ENCODE results near the gene CCL25. TPM values are rescaled to one million over a fixed set of nuclear protein-coding genes. Genes with fewer than 3 reads are reported as not detected.

CCL25 gene
- polyA plus RNA-seq, 1 donor from 2014 or later = 1.9 TPM

DNA sequence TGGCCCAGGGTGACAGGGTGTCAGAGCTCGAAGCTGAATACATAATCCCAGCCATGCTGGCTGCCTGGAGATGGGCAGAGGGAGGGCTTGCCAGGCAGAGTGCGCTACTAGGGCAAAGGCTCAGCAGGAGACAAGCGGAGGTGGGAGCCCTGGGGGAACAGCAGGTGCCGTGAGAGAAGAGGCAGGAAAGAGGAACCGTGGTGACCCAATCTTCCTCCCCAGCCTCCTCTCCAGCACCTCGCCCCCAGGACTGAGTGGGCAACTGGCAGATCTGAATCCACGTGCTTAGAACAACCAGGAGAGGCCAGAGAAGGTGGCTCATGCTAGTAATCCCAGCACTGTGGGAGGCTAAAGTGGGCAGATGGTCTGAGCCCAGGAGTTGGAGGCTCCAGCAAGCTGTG lies 11.0 kb upstream of the CCL25 start:
- H4K20me1 ChIP-seq (ENCODE audit: insufficient read depth) = no peaks in the 10 kb centered on the region
- no peaks in the 10 kb centered on the region for H3K9me3 ChIP-seq (ENCODE audit: low read length)
- no peak overlapping the region for H3K4me2 ChIP-seq (ENCODE audit: low read length)
- H3K36me3 ChIP-seq (ENCODE audit: insufficient read depth, low read length) = no peaks in the 10 kb centered on the region
- no peaks in the 10 kb centered on the region for H3K27me3 ChIP-seq (ENCODE audit: insufficient read depth, low read depth, low read length)
- no peaks in the 10 kb centered on the region for H3K9me2 ChIP-seq (ENCODE audit: insufficient read depth, low read length)
- TF ChIP-seq TAF1 (IDR thresholded peaks at IDR 0.05; ENCODE audit: low read depth) = no peak
- TF ChIP-seq EZH2 (IDR thresholded peaks at IDR 0.05; ENCODE audit: borderline replicate concordance, insufficient read depth, low read length, poor library complexity, severe bottlenecking) = no peak
- no peak for TF ChIP-seq MXI1 (conservative IDR thresholded peaks at IDR 0.05; ENCODE audit: poor library complexity, severe bottlenecking)
- TF ChIP-seq, protein P1, sequence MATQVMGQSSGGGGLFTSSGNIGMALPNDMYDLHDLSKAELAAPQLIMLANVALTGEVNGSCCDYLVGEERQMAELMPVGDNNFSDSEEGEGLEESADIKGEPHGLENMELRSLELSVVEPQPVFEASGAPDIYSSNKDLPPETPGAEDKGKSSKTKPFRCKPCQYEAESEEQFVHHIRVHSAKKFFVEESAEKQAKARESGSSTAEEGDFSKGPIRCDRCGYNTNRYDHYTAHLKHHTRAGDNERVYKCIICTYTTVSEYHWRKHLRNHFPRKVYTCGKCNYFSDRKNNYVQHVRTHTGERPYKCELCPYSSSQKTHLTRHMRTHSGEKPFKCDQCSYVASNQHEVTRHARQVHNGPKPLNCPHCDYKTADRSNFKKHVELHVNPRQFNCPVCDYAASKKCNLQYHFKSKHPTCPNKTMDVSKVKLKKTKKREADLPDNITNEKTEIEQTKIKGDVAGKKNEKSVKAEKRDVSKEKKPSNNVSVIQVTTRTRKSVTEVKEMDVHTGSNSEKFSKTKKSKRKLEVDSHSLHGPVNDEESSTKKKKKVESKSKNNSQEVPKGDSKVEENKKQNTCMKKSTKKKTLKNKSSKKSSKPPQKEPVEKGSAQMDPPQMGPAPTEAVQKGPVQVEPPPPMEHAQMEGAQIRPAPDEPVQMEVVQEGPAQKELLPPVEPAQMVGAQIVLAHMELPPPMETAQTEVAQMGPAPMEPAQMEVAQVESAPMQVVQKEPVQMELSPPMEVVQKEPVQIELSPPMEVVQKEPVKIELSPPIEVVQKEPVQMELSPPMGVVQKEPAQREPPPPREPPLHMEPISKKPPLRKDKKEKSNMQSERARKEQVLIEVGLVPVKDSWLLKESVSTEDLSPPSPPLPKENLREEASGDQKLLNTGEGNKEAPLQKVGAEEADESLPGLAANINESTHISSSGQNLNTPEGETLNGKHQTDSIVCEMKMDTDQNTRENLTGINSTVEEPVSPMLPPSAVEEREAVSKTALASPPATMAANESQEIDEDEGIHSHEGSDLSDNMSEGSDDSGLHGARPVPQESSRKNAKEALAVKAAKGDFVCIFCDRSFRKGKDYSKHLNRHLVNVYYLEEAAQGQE (IDR thresholded peaks at IDR 0.05; ENCODE audit: borderline replicate concordance) = no peak
- TF ChIP-seq POLR2AphosphoS5 (IDR thresholded peaks at IDR 0.05) = no peak
- TF ChIP-seq RAD21 (conservative IDR thresholded peaks at IDR 0.05) = no peak
- TF ChIP-seq SMC3 (conservative IDR thresholded peaks at IDR 0.05; ENCODE audit: poor library complexity) = no peak
- no peak for TF ChIP-seq CTCF (IDR thresholded peaks at IDR 0.05; ENCODE audit: poor library complexity, severe bottlenecking)
- TF ChIP-seq EP300 (conservative IDR thresholded peaks at IDR 0.05; ENCODE audit: poor library complexity, severe bottlenecking) = no peak
- H3K4me3 ChIP-seq (ENCODE audit: low read length) = no peak overlapping the region
- no peaks in the 10 kb centered on the region for H3F3A ChIP-seq (ENCODE audit: insufficient read depth, low read length, poor library complexity, severe bottlenecking)
- H3K9ac ChIP-seq (ENCODE audit: low read length) = no peak overlapping the region
- H2AFZ ChIP-seq (ENCODE audit: low read depth, low read length) = no peak overlapping the region
- H3K27ac ChIP-seq (ENCODE audit: low read length) = no peak overlapping the region
- H3K79me2 ChIP-seq (replicated peaks; ENCODE audit: insufficient read depth, low read length) = no peaks in the 10 kb centered on the region

- Histone ChIP-seq H3K36me3 (ENCODE audit: insufficient read depth, low read length) (no peaks in the 10 kb centered on the region), H4K20me1 (ENCODE audit: insufficient read depth) (no peaks in the 10 kb centered on the region), H3K9me2 (ENCODE audit: insufficient read depth, low read length) (no peaks in the 10 kb centered on the region), H3K9ac (ENCODE audit: low read length) (no peak overlapping the region), H3K4me2 (ENCODE audit: low read length) (no peak overlapping the region), H2AFZ (ENCODE audit: low read depth, low read length) (no peak overlapping the region), H3K9me3 (ENCODE audit: low read length) (no peaks in the 10 kb centered on the region), H3F3A (ENCODE audit: insufficient read depth, low read length, poor library complexity, severe bottlenecking) (no peaks in the 10 kb centered on the region), H3K27me3 (ENCODE audit: insufficient read depth, low read depth, low read length) (no peaks in the 10 kb centered on the region), H3K79me2 (replicated peaks; ENCODE audit: insufficient read depth, low read length) (no peaks in the 10 kb centered on the region), H3K4me3 (ENCODE audit: low read length) (no peak overlapping the region), H3K27ac (ENCODE audit: low read length) (no peak overlapping the region)
- TF ChIP-seq SMC3 (conservative IDR thresholded peaks at IDR 0.05; ENCODE audit: poor library complexity) = no peak
Measured at GRCh38 chr19:8042900-8043299, 9.7 kb upstream of the CCL25 start.

DNA sequence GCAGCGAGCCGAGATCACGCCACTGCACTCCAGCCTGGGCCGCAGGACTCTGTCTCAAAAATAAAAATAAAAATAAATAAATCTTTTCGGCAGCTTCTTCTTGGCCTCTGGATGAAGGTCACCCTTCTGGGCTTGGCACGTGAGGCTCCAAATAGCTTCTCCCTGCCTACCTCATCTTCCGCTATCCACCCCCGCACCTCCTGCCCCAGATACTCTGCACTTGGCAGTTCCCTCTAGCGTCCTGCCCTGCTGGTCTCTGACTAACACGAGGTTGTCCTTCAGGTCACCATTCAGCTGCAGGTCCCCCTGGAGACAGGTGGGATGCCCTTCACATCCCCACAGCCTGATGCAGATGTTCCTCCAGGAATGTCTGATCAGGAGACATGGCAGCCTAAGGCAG lies 8.5 kb upstream of the CCL25 start:
- no peak overlapping the region for H3K4me2 ChIP-seq (ENCODE audit: low read length)
- no peaks in the 10 kb centered on the region for H3K9me2 ChIP-seq (ENCODE audit: insufficient read depth, low read length)
- H3F3A ChIP-seq (ENCODE audit: insufficient read depth, low read length, poor library complexity, severe bottlenecking) = no peaks in the 10 kb centered on the region
- H3K36me3 ChIP-seq (ENCODE audit: insufficient read depth, low read length) = no peaks in the 10 kb centered on the region
- no peak for TF ChIP-seq EZH2 (IDR thresholded peaks at IDR 0.05; ENCODE audit: borderline replicate concordance, insufficient read depth, low read length, poor library complexity, severe bottlenecking)
- no peak for TF ChIP-seq MXI1 (conservative IDR thresholded peaks at IDR 0.05; ENCODE audit: poor library complexity, severe bottlenecking)
- TF ChIP-seq, protein P1 (IDR thresholded peaks at IDR 0.05; ENCODE audit: borderline replicate concordance) = no peak
- TF ChIP-seq RAD21 (conservative IDR thresholded peaks at IDR 0.05) = no peak
- no peak for TF ChIP-seq EP300 (conservative IDR thresholded peaks at IDR 0.05; ENCODE audit: poor library complexity, severe bottlenecking)
- TF ChIP-seq TAF1 (IDR thresholded peaks at IDR 0.05; ENCODE audit: low read depth) = no peak
- no peak for TF ChIP-seq POLR2AphosphoS5 (IDR thresholded peaks at IDR 0.05)
- no peak for TF ChIP-seq SMC3 (conservative IDR thresholded peaks at IDR 0.05; ENCODE audit: poor library complexity)
- no peak for TF ChIP-seq CTCF (IDR thresholded peaks at IDR 0.05; ENCODE audit: poor library complexity, severe bottlenecking)
- no peaks in the 10 kb centered on the region for H4K20me1 ChIP-seq (ENCODE audit: insufficient read depth)
- no peak overlapping the region for H3K4me3 ChIP-seq (ENCODE audit: low read length)
- no peak overlapping the region for H3K9ac ChIP-seq (ENCODE audit: low read length)
- H3K79me2 ChIP-seq (replicated peaks; ENCODE audit: insufficient read depth, low read length) = no peaks in the 10 kb centered on the region
- H3K27ac ChIP-seq (ENCODE audit: low read length) = no peak overlapping the region
- H3K9me3 ChIP-seq (ENCODE audit: low read length) = no peaks in the 10 kb centered on the region
- H3K27me3 ChIP-seq (ENCODE audit: insufficient read depth, low read depth, low read length) = no peaks in the 10 kb centered on the region
- H2AFZ ChIP-seq (ENCODE audit: low read depth, low read length) = no peak overlapping the region
